Measurements from ENCODE around the gene CHRNA7.

DNA sequence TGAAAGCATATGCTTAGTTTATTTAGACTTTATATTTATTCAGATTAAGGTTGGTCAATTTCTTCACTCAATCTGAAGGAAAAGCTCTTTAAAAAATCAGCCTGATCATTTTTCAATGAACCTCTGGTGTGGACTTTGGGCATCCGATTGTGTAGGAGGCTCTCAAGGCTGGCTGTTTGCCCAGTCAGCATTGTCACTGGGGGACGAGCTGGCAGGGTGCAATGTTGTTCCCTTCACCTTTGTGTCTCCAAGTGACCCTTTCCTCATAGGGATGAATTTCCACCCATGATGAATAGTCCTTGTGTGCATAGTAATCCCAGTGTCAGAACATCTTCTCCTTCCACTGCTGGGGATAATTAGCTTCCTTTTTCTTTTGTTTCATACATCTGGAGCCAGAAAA, 102.5 kb downstream of the CHRNA7 start:
- TF ChIP-seq POLR2AphosphoS5 (IDR thresholded peaks at IDR 0.05; ENCODE audit: low read depth, low read length) (no peak), POLR2A (IDR thresholded peaks at IDR 0.05; ENCODE audit: low read depth, low read length) (no peak), TAF1 (IDR thresholded peaks at IDR 0.05; ENCODE audit: low read depth, low read length) (no peak)
